Activated naive CD4-positive, alpha-beta T cell treated with anti-CD3 and anti-CD28 coated beads, Interleukin-2, amount 50 U/mL, for 72 hours (primary cell): ENCODE data around the gene ZBP1. TPM values are rescaled to one million over a fixed set of nuclear protein-coding genes. Genes with fewer than 3 reads are reported as not detected.

Experiments
- ATAC-seq, 2 donors: fragments of 150-1000 bp; cut with Tn5 transposase; 2 replicates each; pipeline ENCODE4 v1.10.0; 2021; ENCODE audit warnings: mild to moderate bottlenecking in 2 of 2, moderate library complexity in 2 of 2
- DNase-seq, 2 donors: peaks; one replicate each; pipeline ENCODE4 v3.0.0; 2021 to 2022; ENCODE audit warnings: low spot score in 2 of 2
- H3K27ac Mint-ChIP-seq, 2 donors: one replicate each; pipeline ENCODE4 v1.8.0; 2022; ENCODE audit warnings: mild to moderate bottlenecking in 2 of 2, mixed read lengths in 2 of 2
- H3K36me3 Mint-ChIP-seq, 2 donors: one replicate each; pipeline ENCODE4 v1.8.0; 2022; ENCODE audit warnings: mixed read lengths in 2 of 2
- H3K9me3 Mint-ChIP-seq, 2 donors: one replicate each; pipeline ENCODE4 v1.8.0; 2022; ENCODE audit warnings: mixed read lengths in 2 of 2
- total RNA-seq, 2 donors: library from RNA; stranded (reverse); gene quantifications; one replicate each; pipeline ENCODE4 v1.2.3, GENCODE V29; 2022

The ZBP1 gene
- total RNA-seq, 2 donors from 2014 or later, result 0.16 to 1.1 TPM

GRCh38 chr20:57616143-57616951, 3.9 kb downstream of the ZBP1 start:
- Mint-ChIP-seq H3K27ac (no peak overlapping the region), H3K36me3 (peaks cover 0 to 5% of the 10 kb centered on the region in 2 donors), H3K9me3 (no peaks in the 10 kb centered on the region)
- DNase-seq (no peak), ATAC-seq (no peak)

- no peak for DNase-seq
- no peaks in the 10 kb centered on the region for H3K9me3 Mint-ChIP-seq
- no peak for ATAC-seq
- no peak overlapping the region for H3K27ac Mint-ChIP-seq
- H3K36me3 Mint-ChIP-seq, result peaks cover 0 to 5% of the 10 kb centered on the region in 2 donors
Observed at GRCh38 chr20:57615445-57615811, 4.8 kb downstream of the ZBP1 start.

GRCh38 chr20:57614490-57615444, 5.5 kb downstream of the ZBP1 start:
- ATAC-seq (no peak), DNase-seq (no peak)
- no peaks in the 10 kb centered on the region for H3K9me3 Mint-ChIP-seq
- H3K27ac Mint-ChIP-seq, result no peak overlapping the region
- peaks cover 0 to 5% of the 10 kb centered on the region in 2 donors for H3K36me3 Mint-ChIP-seq

GRCh38 chr20:57613481-57613921, 6.7 kb downstream of the ZBP1 start:
- ATAC-seq (no peak), DNase-seq (no peak)
- Mint-ChIP-seq H3K36me3 (peaks cover 0 to 5% of the 10 kb centered on the region in 2 donors), H3K27ac (no peak overlapping the region), H3K9me3 (no peaks in the 10 kb centered on the region)

- Mint-ChIP-seq H3K27ac (no peak overlapping the region), H3K9me3 (no peaks in the 10 kb centered on the region), H3K36me3 (peaks cover 0 to 5% of the 10 kb centered on the region in 2 donors)
- ATAC-seq (no peak), DNase-seq (no peak)
Observed at GRCh38 chr20:57612916-57613315, 7.3 kb downstream of the ZBP1 start.

- peaks cover 0 to 5% of the 10 kb centered on the region in 2 donors for H3K36me3 Mint-ChIP-seq
- H3K9me3 Mint-ChIP-seq, result no peaks in the 10 kb centered on the region
- DNase-seq, result no peak
- ATAC-seq, result no peak
- H3K27ac Mint-ChIP-seq, result no peak overlapping the region
Observed at GRCh38 chr20:57612436-57612835, 7.8 kb downstream of the ZBP1 start.

GRCh38 chr20:57611586-57612311, 8.5 kb downstream of the ZBP1 start:
- no peak for DNase-seq
- ATAC-seq, result no peak
- Mint-ChIP-seq H3K27ac (no peak overlapping the region), H3K9me3 (no peaks in the 10 kb centered on the region), H3K36me3 (peaks cover 0 to 5% of the 10 kb centered on the region in 2 donors)

- peak overlapping the region in 1 of 2 donors; percentile 71 for H3K27ac Mint-ChIP-seq
- ATAC-seq, result no peak
- no peaks in the 10 kb centered on the region for H3K9me3 Mint-ChIP-seq
- DNase-seq, result peak in 1 of 2 donors; percentile 49
- peaks cover 0 to 5% of the 10 kb centered on the region in 2 donors for H3K36me3 Mint-ChIP-seq
Observed at GRCh38 chr20:57610261-57610952, 9.8 kb downstream of the ZBP1 start.

GRCh38 chr20:57609842-57610167, 10.4 kb downstream of the ZBP1 start:
- no peaks in the 10 kb centered on the region for H3K9me3 Mint-ChIP-seq
- H3K36me3 Mint-ChIP-seq, result peaks cover 0 to 5% of the 10 kb centered on the region in 2 donors
- peak in 1 of 2 donors; percentile 20 for DNase-seq
- no peak overlapping the region for H3K27ac Mint-ChIP-seq
- no peak for ATAC-seq

GRCh38 chr20:57609086-57609841, 11.0 kb downstream of the ZBP1 start:
- H3K36me3 Mint-ChIP-seq, result no peaks in the 10 kb centered on the region
- no peak for ATAC-seq
- no peaks in the 10 kb centered on the region for H3K9me3 Mint-ChIP-seq
- H3K27ac Mint-ChIP-seq, result no peak overlapping the region
- peak in 1 of 2 donors; percentile 42 for DNase-seq

GRCh38 chr20:57608516-57608915, 11.7 kb downstream of the ZBP1 start:
- peak in 1 of 2 donors; percentile 16 for DNase-seq
- Mint-ChIP-seq H3K36me3 (no peaks in the 10 kb centered on the region), H3K27ac (no peak overlapping the region), H3K9me3 (no peaks in the 10 kb centered on the region)
- ATAC-seq, result no peak

- Mint-ChIP-seq H3K9me3 (no peaks in the 10 kb centered on the region), H3K36me3 (no peaks in the 10 kb centered on the region), H3K27ac (no peak overlapping the region)
- no peak for ATAC-seq
- no peak for DNase-seq
Observed at GRCh38 chr20:57605878-57606277, 14.3 kb downstream of the ZBP1 start.

GRCh38 chr20:57605045-57605444, 15.2 kb downstream of the ZBP1 start:
- Mint-ChIP-seq H3K36me3 (no peaks in the 10 kb centered on the region), H3K27ac (no peak overlapping the region), H3K9me3 (no peaks in the 10 kb centered on the region)
- DNase-seq, result no peak
- ATAC-seq, result no peak

- no peaks in the 10 kb centered on the region for H3K36me3 Mint-ChIP-seq
- no peaks in the 10 kb centered on the region for H3K9me3 Mint-ChIP-seq
- ATAC-seq (no peak), DNase-seq (no peak)
- no peak overlapping the region for H3K27ac Mint-ChIP-seq
Observed at GRCh38 chr20:57603120-57603519, 17.1 kb downstream of the ZBP1 start.

GRCh38 chr20:57601737-57602136, 18.5 kb downstream of the ZBP1 start:
- no peaks in the 10 kb centered on the region for H3K9me3 Mint-ChIP-seq
- ATAC-seq (no peak), DNase-seq (no peak)
- H3K36me3 Mint-ChIP-seq, result no peaks in the 10 kb centered on the region
- peak overlapping the region in 1 of 2 donors; percentile 17 for H3K27ac Mint-ChIP-seq

GRCh38 chr20:57601211-57601570, 19.0 kb downstream of the ZBP1 start:
- Mint-ChIP-seq H3K36me3 (no peaks in the 10 kb centered on the region), H3K9me3 (no peaks in the 10 kb centered on the region), H3K27ac (no peak overlapping the region)
- DNase-seq (no peak), ATAC-seq (peak in 1 of 2 donors; percentile 4)
